22Rv1 (cell line): ENCODE measurements around the gene PPM1L.
"Not testable (repeated sequence)": the region's sequence is repeated elsewhere in the genome, so short reads cannot be mapped to it uniquely, and the experiment has no call there.

ENCODE experiments used
- H3K27ac ChIP-seq: fragments of 450-650 bp; 2 replicates; pipeline ENCODE4 v1.5.1; 2017
- CTCF ChIP-seq: fragments of 450-650 bp; IDR thresholded peaks from 2 replicates; pipeline ENCODE4 v1.5.1; 2017; ENCODE audit warnings: mild to moderate bottlenecking
- ZFX ChIP-seq: fragments of 450-650 bp; IDR thresholded peaks from 2 replicates; pipeline ENCODE4 v1.6.1; 2017; ENCODE audit warnings: antibody characterized with exemption, borderline replicate concordance

The PPM1L gene

GRCh38 chr3:160973067-160973809 lies 217.2 kb downstream of the PPM1L start:
- H3K27ac ChIP-seq: peak overlapping the region; percentile 7; the same call in 1 of the 2 replicates
- TF ChIP-seq CTCF (no peak), ZFX (no peak)

GRCh38 chr3:160977773-160978172 lies 221.7 kb downstream of the PPM1L start:
- no peak overlapping the region for H3K27ac ChIP-seq
- no peak for TF ChIP-seq CTCF
- TF ChIP-seq ZFX: no peak

GRCh38 chr3:160980740-160981139 lies 224.7 kb downstream of the PPM1L start:
- H3K27ac ChIP-seq: no peak overlapping the region

GRCh38 chr3:160981217-160981938 lies 225.3 kb downstream of the PPM1L start:
- no peak for TF ChIP-seq CTCF
- TF ChIP-seq ZFX: no peak
- no peak overlapping the region for H3K27ac ChIP-seq

More at GRCh38 chr3:160980740-160981139, 224.7 kb downstream of the PPM1L start:
- TF ChIP-seq CTCF (no peak), ZFX (no peak)

GRCh38 chr3:160982491-160982890 lies 226.5 kb downstream of the PPM1L start:
- no peak for TF ChIP-seq CTCF
- TF ChIP-seq ZFX: no peak
- H3K27ac ChIP-seq: no peak overlapping the region

- H3K27ac ChIP-seq: not testable (repeated sequence)
Observed at GRCh38 chr3:160983900-160984299, 227.9 kb downstream of the PPM1L start.

GRCh38 chr3:160986069-160986468 lies 230.0 kb downstream of the PPM1L start:
- no peak for TF ChIP-seq ZFX
- no peak overlapping the region for H3K27ac ChIP-seq
